Spleen (tissue), 13 donors: ENCODE measurements around the gene PDGFRB. TPM values are rescaled to one million over a fixed set of nuclear protein-coding genes. Genes with fewer than 3 reads are reported as not detected.

Source experiments
- DNase-seq: peaks from one replicate; pipeline ENCODE4 v3.0.0-alpha.2; 2020
- H3K27ac ChIP-seq, 8 donors: fragments of 200-600 bp; sonication (generic) in 7 of 8; 1 replicate in 4 of 8; 2 replicates in 4 of 8; pipeline versions ENCODE4 v1.5.0 to v1.8.0; 2016 to 2021; ENCODE audit warnings: inconsistent platforms in 4 of 8, mild to moderate bottlenecking in 4 of 8, moderate library complexity in 1 of 8
- H3K27me3 ChIP-seq, 7 donors: fragments of 200-600 bp; sonication (generic) in 6 of 7; replicated peaks in 1 of 7; 1 replicate in 4 of 7; 2 replicates in 3 of 7; pipeline versions ENCODE4 v1.5.0 to v1.8.0; 2016 to 2021; ENCODE audit warnings: inconsistent platforms in 3 of 7, mild to moderate bottlenecking in 1 of 7
- H3K36me3 ChIP-seq, 6 donors: fragments of 200-600 bp; sonication (generic) in 5 of 6; 1 replicate in 4 of 6; 2 replicates in 2 of 6; pipeline versions ENCODE4 v1.5.0 to v1.8.0; 2016 to 2021; ENCODE audit warnings: inconsistent platforms in 2 of 6
- H3K4me1 ChIP-seq, 6 donors: fragments of 200-600 bp; sonication (generic) in 5 of 6; 1 replicate in 3 of 6; 2 replicates in 3 of 6; pipeline versions ENCODE4 v1.5.0 to v1.8.0; 2016 to 2021; ENCODE audit warnings: inconsistent platforms in 3 of 6
- H3K4me3 ChIP-seq, 8 donors: fragments of 200-600 bp; sonication (generic) in 7 of 8; 1 replicate in 4 of 8; 2 replicates in 4 of 8; pipeline versions ENCODE4 v1.5.0 to v1.8.0; 2016 to 2021; ENCODE audit warnings: inconsistent platforms in 4 of 8, mild to moderate bottlenecking in 4 of 8, moderate library complexity in 2 of 8
- H3K9me3 ChIP-seq, 8 donors: fragments of 200-600 bp; sonication (generic) in 7 of 8; 1 replicate in 4 of 8; 2 replicates in 4 of 8; pipeline versions ENCODE4 v1.5.0 to v1.8.0; 2016 to 2021; ENCODE audit warnings: inconsistent platforms in 4 of 8
- POLR2A ChIP-seq, 3 donors: fragments of 450-650 bp; IDR thresholded peaks; one replicate each; pipeline ENCODE4 v1.5.1; 2017; ENCODE audit warnings: antibody characterized with exemption in 3 of 3, mild to moderate bottlenecking in 1 of 3
- POLR2AphosphoS5 ChIP-seq, 3 donors: sonication (generic); formaldehyde crosslinking; IDR thresholded peaks; one replicate each; pipeline ENCODE4 v1.5.1; 2017; ENCODE audit warnings: antibody characterized with exemption in 3 of 3
- WGBS, 5 donors: extraction: QIAGEN DNeasy Blood & Tissue Kit in 3 of 5; methylation state at CpG; one replicate each; pipeline versions ENCODE4 v1.1.5 to v1.1.7; 2013 to 2018; 5-methylcytosine and 5-hydroxymethylcytosine counted together
- intact Hi-C: fragments of 100-400 bp; cut with DNase I; formaldehyde crosslinking; loops from one replicate; pipeline ENCODE4 v1.15.0; 2023; ENCODE audit warnings: low total_unique reads
- long read RNA-seq, 2 donors: transcript quantifications; one replicate each; lab custom pipeline, GENCODE V29; 2026
- polyA plus RNA-seq, 3 donors: library from polyadenylated mRNA; stranded (reverse); fragments of 200-250 nt; gene quantifications; one replicate each; pipeline ENCODE4 v1.2.1, GENCODE V29; 2013
- total RNA-seq, 7 donors: library from RNA; depleted of rRNA in 3 of 7; stranded (reverse); fragments of >200 nt in 3 of 7; fragmentation: NEBNext Ultra II Directional in 4 of 7; extraction: Animal tissue kit (Norgen Biotek cat#: 25700) in 4 of 7; gene quantifications; one replicate each; pipeline versions ENCODE4 v1.1.0 to v1.2.1, GENCODE V29; 2016 to 2021
- TF ChIP-seq, protein P1 (sequence below), 11 experiments: fragments of 200-600 bp in 7 of 11; fragments of 450-650 bp in 4 of 11; sonication (generic) in 4 of 11; IDR thresholded peaks in 8 of 11; conservative IDR thresholded peaks in 3 of 11; 1 replicate in 7 of 11; 2 replicates in 4 of 11; pipeline versions ENCODE4 v1.4.0 to v1.8.0; 2016 to 2021; ENCODE audit warnings: antibody characterized with exemption in 11 of 11, inconsistent platforms in 4 of 11, mild to moderate bottlenecking in 1 of 11
- donor health status: healthy with polysubstance abuse.
- donor health status: DM: no; HTN: no; CAD: no; lungs with moderate emphysema.
- donor health status: DM: no; HTN: no; CAD: no.
- donor health status: Bipolar disorder and iron deficiency.
- donor health status: healthy.
- donor health status: DM: no; HTN: no; CAD: no.
- donor health status: DM: yes; HTN: yes; CAD: no.

Gene PDGFRB
- total RNA-seq, result 100 to 1,000 TPM in 3 of 7 donors, 10 to 100 TPM in 4; 66.8 to 144 (median 97.1) TPM
- 10 to 100 TPM; 12.8 to 27.4 (median 14.2) TPM for polyA plus RNA-seq
- long read RNA-seq, donor 1, full-length matches to known transcripts, result 7 of 108 reads
- long read RNA-seq, donor 1, partial matches to known transcripts, result 101 of 108 reads
- long read RNA-seq, donor 1, other reads (novel, unspliced or antisense), result 0 of 108 reads
- long read RNA-seq, donor 2, full-length matches to known transcripts, result 12 of 84 reads
- long read RNA-seq, donor 2, partial matches to known transcripts, result 67 of 84 reads
- long read RNA-seq, donor 2, other reads (novel, unspliced or antisense), result 5 of 84 reads

DNA sequence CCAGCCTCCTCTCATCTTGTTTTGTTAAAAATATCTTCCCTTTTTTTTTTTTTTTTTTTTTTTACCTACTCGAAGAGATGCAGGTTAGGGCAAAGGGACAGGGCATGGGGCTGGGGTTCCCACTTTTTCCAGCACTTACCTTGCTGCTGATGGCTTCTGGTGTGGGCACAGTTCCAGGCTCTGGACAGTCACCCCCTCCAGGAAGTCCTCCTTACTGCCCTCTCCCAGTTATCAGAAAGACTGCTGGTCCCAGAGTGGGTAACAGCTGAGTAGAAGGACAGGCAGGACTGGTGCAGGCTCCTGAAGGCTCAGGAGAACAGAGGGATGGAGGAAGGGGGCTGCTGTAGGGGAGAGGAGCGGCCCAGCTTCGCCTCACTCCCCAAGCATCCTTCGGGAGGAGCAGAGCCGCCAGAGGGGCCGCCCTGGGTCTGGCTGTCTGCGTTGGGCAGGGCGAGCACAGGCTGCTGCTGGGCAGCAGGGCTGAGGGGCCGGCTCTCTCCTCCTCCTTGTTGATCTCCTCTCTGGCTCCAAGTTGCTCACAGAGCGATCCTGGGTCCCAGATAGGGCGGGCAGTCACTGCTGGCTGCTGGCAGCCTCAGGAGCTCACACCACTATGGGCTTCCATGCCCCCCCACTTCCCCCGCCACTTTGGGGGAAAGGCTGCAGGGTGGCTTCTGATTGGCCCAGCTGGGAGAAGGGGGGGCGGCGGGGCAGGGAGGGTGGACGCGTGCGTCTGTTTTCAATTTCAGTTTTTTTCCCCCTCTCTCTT is at the start of gene PDGFRB:
Gene PDGFRB (minus strand): TSS at position 588 of the 769 bp plus-strand sequence. CDS start 18,798 bp downstream, outside the sequence.
- H3K9me3 ChIP-seq, result no peaks in the 10 kb centered on the region
- peak within 1 kb of the TSS; percentile 19 to 83 (median 75) for H3K27ac ChIP-seq
- intact Hi-C loops, result no loop called here
- H3K27me3 ChIP-seq, result peaks cover 0 to 19% (median 0%) of the 10 kb centered on the region in 7 donors
- H3K36me3 ChIP-seq, result peaks cover 0 to 3% (median 0%) of the 10 kb centered on the region in 6 donors
- peak; percentile 90 for DNase-seq
- peak in 1 of 3 donors; percentile 34 for TF ChIP-seq POLR2A (IDR thresholded peaks at IDR 0.05)
- TF ChIP-seq POLR2AphosphoS5 (IDR thresholded peaks at IDR 0.05), result peak; percentile 62 to 88 (median 79)
- TF ChIP-seq, protein P1, sequence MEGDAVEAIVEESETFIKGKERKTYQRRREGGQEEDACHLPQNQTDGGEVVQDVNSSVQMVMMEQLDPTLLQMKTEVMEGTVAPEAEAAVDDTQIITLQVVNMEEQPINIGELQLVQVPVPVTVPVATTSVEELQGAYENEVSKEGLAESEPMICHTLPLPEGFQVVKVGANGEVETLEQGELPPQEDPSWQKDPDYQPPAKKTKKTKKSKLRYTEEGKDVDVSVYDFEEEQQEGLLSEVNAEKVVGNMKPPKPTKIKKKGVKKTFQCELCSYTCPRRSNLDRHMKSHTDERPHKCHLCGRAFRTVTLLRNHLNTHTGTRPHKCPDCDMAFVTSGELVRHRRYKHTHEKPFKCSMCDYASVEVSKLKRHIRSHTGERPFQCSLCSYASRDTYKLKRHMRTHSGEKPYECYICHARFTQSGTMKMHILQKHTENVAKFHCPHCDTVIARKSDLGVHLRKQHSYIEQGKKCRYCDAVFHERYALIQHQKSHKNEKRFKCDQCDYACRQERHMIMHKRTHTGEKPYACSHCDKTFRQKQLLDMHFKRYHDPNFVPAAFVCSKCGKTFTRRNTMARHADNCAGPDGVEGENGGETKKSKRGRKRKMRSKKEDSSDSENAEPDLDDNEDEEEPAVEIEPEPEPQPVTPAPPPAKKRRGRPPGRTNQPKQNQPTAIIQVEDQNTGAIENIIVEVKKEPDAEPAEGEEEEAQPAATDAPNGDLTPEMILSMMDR (IDR thresholded peaks at IDR 0.05 in 8 of 11, conservative IDR thresholded peaks at IDR 0.05 in 3 of 11), result no peak
- H3K4me3 ChIP-seq, result peak within 1 kb of the TSS; percentile 31 to 71 (median 44)
- H3K4me1 ChIP-seq, result peaks cover 11 to 63% (median 22%) of the 10 kb centered on the region in 6 donors
- 6 to 10% (median 8%) methylated on average over 17 of the region's 17 CpGs for WGBS, 5 donors

- no peak overlapping the region for H3K27ac ChIP-seq
- H3K4me3 ChIP-seq, result no peak overlapping the region
- TF ChIP-seq, protein P1 (IDR thresholded peaks at IDR 0.05 in 8 of 11, conservative IDR thresholded peaks at IDR 0.05 in 3 of 11), result no peak
- TF ChIP-seq POLR2AphosphoS5 (IDR thresholded peaks at IDR 0.05) (no peak), POLR2A (IDR thresholded peaks at IDR 0.05) (no peak)
- no peaks in the 10 kb centered on the region for H3K9me3 ChIP-seq
- H3K4me1 ChIP-seq, result peaks cover 0 to 13% (median 6%) of the 10 kb centered on the region in 6 donors
- intact Hi-C loops, result no loop called here
- DNase-seq, result no peak
- H3K27me3 ChIP-seq, result peaks cover 0 to 30% (median 8%) of the 10 kb centered on the region in 7 donors
- WGBS, 5 donors, result 84 to 95% (median 90%) methylated on average over 10 to 13 of the region's 13 CpGs
- H3K36me3 ChIP-seq, result no peaks in the 10 kb centered on the region
Observed at GRCh38 chr5:150204590-150204960, 48.9 kb upstream of the PDGFRB start.

GRCh38 chr5:150203832-150204589 is 48.4 kb upstream of the PDGFRB start:
- no peaks in the 10 kb centered on the region for H3K9me3 ChIP-seq
- no peak for DNase-seq

More at GRCh38 chr5:150203832-150204589, 48.4 kb upstream of the PDGFRB start:
- Histone ChIP-seq H3K4me1 (peaks cover 0 to 7% (median 2%) of the 10 kb centered on the region in 6 donors), H3K27ac (no peak overlapping the region), H3K36me3 (no peaks in the 10 kb centered on the region), H3K27me3 (peaks cover 0 to 27% (median 3%) of the 10 kb centered on the region in 7 donors), H3K4me3 (no peak overlapping the region)
- 77 to 90% (median 81%) methylated on average over 11 to 12 of the region's 12 CpGs for WGBS, 5 donors
- TF ChIP-seq POLR2A (IDR thresholded peaks at IDR 0.05) (no peak), POLR2AphosphoS5 (IDR thresholded peaks at IDR 0.05) (no peak)
- TF ChIP-seq, protein P1 (IDR thresholded peaks at IDR 0.05 in 8 of 11, conservative IDR thresholded peaks at IDR 0.05 in 3 of 11), result no peak
- intact Hi-C loops, result no loop called here
